NCI-H146 treated with DMSO at 0.1 percent for 48 hours (cell line): ENCODE results near the gene TGFBR1.
"Not testable (repeated sequence)": the region's sequence is repeated elsewhere in the genome, so short reads cannot be mapped to it uniquely, and the experiment has no call there.

Experiments used
- DNase-seq: peaks from one replicate; lab custom pipeline; 2025; ENCODE audit not compliant: unreplicated experiment; lab: John Stamatoyannopoulos, UW

TGFBR1 gene

GRCh38 chr9:99075246-99075912 is 29.5 kb upstream of the TGFBR1 start:
- no peak for DNase-seq

- DNase-seq, result no peak
These were observed 28.9 kb upstream of the TGFBR1 start for GRCh38 chr9:99076030-99076429.

GRCh38 chr9:99076483-99077171 is 28.3 kb upstream of the TGFBR1 start:
- DNase-seq, result no peak

- no peak for DNase-seq
These were observed 26.2 kb upstream of the TGFBR1 start for GRCh38 chr9:99078717-99079116.

- no peak for DNase-seq
These were observed 25.4 kb upstream of the TGFBR1 start for GRCh38 chr9:99079542-99079941.

DNA sequence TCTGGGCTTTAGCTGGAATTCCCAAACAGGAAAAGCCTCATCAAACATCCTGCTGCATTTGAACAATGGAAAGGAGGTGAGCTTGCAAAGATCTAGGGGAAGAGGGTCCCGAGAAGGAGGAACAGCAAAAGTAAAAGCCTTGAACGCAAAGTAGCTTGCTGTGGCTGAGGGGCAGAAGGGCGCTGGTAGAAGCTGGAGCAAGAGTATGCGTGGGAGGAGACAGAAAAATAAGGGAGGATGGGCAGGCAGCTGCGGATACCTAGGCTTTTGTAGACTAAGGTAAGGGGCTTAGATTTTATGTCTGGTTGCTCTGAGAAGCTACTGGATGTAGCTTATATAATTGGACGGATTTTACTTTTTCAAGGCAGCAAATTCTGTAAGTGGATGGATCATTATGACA is 21.9 kb upstream of the TGFBR1 start:
- no peak for DNase-seq

DNA sequence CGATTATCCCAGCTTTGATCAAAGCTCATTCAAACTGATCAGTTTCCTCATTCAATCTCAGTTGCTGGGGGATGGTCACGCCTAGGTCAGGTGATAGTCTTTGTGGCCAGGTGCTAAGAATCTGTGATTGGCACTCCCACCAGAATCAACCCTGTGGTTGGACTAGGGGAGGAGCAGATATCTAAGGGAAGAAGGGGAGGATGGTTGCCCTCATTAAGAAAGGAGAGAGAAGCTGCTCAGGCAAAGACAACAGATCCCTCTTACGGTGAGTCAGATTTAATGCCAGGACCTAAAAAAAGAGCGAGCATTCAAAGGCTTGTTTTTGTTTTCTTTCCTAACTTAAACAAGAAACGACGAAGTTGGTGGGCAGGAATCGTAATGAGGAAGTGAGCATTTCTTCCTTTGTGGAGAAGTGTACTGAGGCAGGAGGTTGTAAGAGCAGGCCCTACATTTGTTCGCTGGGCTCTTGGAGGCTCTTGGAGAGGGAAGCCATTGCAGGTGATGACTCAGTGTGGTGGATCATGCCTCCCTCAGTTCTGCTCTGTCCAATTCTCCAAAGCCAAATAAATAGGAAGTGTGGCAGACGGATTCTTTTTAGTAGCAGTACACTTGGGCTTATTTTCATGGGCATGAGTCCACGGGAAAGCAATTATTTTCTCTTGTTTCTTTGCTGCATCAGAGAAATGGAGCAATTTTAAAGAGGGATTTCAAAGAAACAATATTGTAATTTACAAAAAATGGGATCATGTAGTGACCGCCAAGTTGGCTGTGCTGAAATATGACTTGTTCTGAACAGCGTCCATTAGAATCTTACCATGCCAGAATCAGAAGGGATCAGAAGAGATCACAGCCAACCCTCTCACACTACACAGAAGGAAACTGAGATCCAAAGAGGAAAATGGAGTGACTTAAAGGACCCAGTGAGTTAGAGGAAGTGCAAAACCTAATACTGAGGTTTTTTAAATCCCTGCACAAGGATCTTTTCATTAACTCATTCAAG is 18.7 kb upstream of the TGFBR1 start:
- DNase-seq, result no peak

- DNase-seq, result no peak
These were observed 17.5 kb upstream of the TGFBR1 start for GRCh38 chr9:99087462-99087861.

- no peak for DNase-seq
These were observed 14.4 kb upstream of the TGFBR1 start for GRCh38 chr9:99090336-99091130.

GRCh38 chr9:99092643-99093491 is 12.0 kb upstream of the TGFBR1 start:
- DNase-seq, result no peak

DNA sequence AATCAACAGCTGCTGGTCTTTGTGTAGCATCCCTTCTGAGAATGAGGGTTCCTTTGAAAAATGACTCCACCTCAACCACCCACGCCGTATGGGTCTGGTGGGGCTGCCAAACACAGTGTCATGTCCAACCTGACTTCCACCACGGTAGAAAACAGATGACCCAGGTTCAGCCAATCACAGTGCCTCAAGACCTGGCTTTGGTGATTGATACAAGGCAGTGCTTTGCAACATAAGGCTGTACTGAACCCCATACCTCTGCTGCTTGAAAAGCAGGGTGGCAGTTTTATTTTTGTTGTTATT is 11.5 kb upstream of the TGFBR1 start:
- no peak for DNase-seq

GRCh38 chr9:99095565-99095964 is 9.3 kb upstream of the TGFBR1 start:
- no peak for DNase-seq

GRCh38 chr9:99096409-99096808 is 8.5 kb upstream of the TGFBR1 start:
- DNase-seq, result no peak

GRCh38 chr9:99099806-99100585 is 4.9 kb upstream of the TGFBR1 start:
- DNase-seq, result not testable (repeated sequence)

- DNase-seq, result no peak
These were observed 3.6 kb upstream of the TGFBR1 start for GRCh38 chr9:99101271-99101670.

DNA sequence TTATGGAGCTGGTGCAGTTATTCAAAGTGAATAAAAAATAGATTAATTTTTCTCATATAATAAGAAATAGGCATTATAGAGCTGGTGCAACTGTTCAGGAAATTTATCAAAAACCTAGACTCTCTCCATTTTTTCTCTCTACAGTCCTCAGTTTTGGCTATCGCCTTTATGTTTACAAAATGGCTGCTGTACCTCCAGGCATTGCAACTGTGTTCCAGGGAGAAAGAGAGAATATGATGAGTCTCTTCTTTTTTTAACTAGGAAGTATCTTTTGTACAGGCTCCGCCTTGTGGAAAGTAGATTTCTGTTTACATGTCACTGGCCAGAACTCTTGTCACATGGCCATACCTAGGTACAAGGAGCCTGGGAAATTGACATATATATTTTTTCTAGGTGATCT is 3.1 kb upstream of the TGFBR1 start:
- no peak for DNase-seq

DNA sequence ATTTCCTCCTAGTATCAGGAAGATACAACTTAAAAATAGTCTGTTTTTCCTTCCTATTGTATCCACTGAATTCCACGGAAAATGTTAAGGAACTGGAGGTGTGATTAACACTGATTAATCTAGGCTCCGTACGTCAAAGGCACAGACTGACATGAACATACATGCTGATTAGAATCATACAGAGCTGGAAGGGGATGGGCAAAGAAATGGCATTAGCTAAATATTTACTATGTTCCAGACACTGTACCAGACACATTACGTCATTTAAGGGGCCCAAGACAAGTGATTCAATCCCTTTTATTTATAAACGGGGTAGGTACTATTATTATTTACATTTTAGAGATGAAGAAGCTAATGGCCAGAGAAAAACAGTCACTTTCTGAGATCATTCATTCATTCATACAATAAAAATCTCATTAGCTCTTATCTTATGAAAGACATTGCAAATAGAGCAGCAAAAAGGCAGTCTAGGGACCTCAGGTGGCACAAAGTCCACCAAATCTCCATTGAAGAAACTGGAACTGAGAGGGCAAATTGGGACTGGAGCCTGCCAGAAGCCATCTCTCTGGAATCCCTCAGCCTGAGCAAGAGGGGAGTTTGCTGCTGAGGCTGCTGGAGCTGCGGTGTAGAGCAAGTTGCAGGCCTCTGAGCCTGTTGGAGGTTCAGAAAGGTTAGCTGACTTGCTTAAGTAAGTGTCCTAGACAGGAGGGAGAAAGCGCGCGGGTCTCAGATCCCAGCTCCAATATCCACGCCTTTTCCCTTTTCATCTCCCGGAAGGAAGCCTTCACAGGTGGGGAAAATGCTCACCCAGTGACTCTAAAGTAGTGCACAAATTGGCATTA is 1.6 kb upstream of the TGFBR1 start:
- no peak for DNase-seq

- no peak for DNase-seq
These were observed 933 bp upstream of the TGFBR1 start for GRCh38 chr9:99103901-99104458.
